HepG2 (cell line): ENCODE measurements around the gene MTSS2. TPM values are rescaled to one million over a fixed set of nuclear protein-coding genes. Genes with fewer than 3 reads are reported as not detected.

Experiments used
- ATAC-seq: fragments of 200-7000 bp; cut with Tn5 transposase; 3 replicates; pipeline ENCODE4 v1.9.1; 2020; ENCODE audit warnings: mild to moderate bottlenecking, moderate library complexity
- BruUV-seq: library from RNA; stranded (reverse); fragments of 400-500 nt; replicated peaks from 2 replicates; lab custom pipeline; 2021; lab: Mats Ljungman, UMichigan
- CTCF ChIA-PET: fragments of 300-600 bp; formaldehyde crosslinking; extraction: SDS; loops from one replicate; lab custom pipeline; 2021; ENCODE audit warnings: low total read pairs, inconsistent platforms, low intra/inter-chr PET ratio; lab: Yijun Ruan, JAX
- POLR2A ChIA-PET: fragments of 350-600 bp; sonication (Branson Sonifier 250); formaldehyde crosslinking; loops from one replicate; lab custom pipeline; 2020; ENCODE audit warnings: antibody characterized with exemption, inconsistent platforms; lab: Yijun Ruan, JAX
- DNase-seq: peaks from one replicate; pipeline ENCODE4 v3.0.0-alpha.2; 2015; ENCODE audit warnings: low spot score
- FAIRE-seq: peaks from 3 replicates; lab custom pipeline; 2011; peaks lifted over from hg19 to GRCh38; lab: Jason Lieb, UNC
- H2AFZ ChIP-seq: one replicate; pipeline ENCODE4 v1.6.1; 2011; ENCODE audit warnings: low read length, inconsistent platforms
- H3K27ac ChIP-seq: fragments of 300-600 bp; 3 replicates; pipeline ENCODE4 v1.8.0; 2011; ENCODE audit warnings: mixed run types, mild to moderate bottlenecking, mixed read lengths, low read length, inconsistent platforms; ENCODE audit not compliant: insufficient read depth; ENCODE audit errors: extremely low read length
- H3K27me3 ChIP-seq, 2 experiments: fragments of 200-600 bp in 1 of 2; 2 replicates in 1 of 2; 3 replicates in 1 of 2; pipeline versions ENCODE4 v1.6.0 to v1.8.0; 2011; ENCODE audit warnings: low read length in 2 of 2, mild to moderate bottlenecking in 2 of 2, moderate library complexity in 2 of 2, inconsistent platforms in 1 of 2; ENCODE audit not compliant: insufficient read depth in 2 of 2, control insufficient read depth in 1 of 2
- H3K36me3 ChIP-seq, 2 experiments: fragments of 200-600 bp in 1 of 2; replicated peaks in 1 of 2; 2 replicates in 1 of 2; 3 replicates in 1 of 2; pipeline versions ENCODE4 v1.5.1 to v1.8.0; 2011; ENCODE audit warnings: low read length in 2 of 2, inconsistent platforms in 1 of 2; ENCODE audit not compliant: insufficient read depth in 2 of 2, control insufficient read depth in 1 of 2
- H3K4me1 ChIP-seq: 2 replicates; pipeline ENCODE4 v1.5.1; 2012; ENCODE audit warnings: low read length, inconsistent platforms; ENCODE audit not compliant: insufficient read depth
- H3K4me2 ChIP-seq: 2 replicates; pipeline ENCODE4 v1.6.0; 2011; ENCODE audit warnings: low read depth, low read length, inconsistent platforms
- H3K4me3 ChIP-seq, 3 experiments: fragments of 200-600 bp in 1 of 3; sonication (generic), shearing (Covaris generic) in 1 of 3; replicated peaks in 1 of 3; 2 replicates each; pipeline ENCODE4 v1.5.1; 2011 to 2016; ENCODE audit warnings: low read length in 3 of 3, inconsistent platforms in 2 of 3, low read depth in 2 of 3, mild to moderate bottlenecking in 2 of 3, control low read depth in 1 of 3, mixed read lengths in 1 of 3; ENCODE audit not compliant: insufficient read depth in 1 of 3
- H3K79me2 ChIP-seq: one replicate; pipeline ENCODE4 v1.6.1; 2011; ENCODE audit warnings: low read length, inconsistent platforms; ENCODE audit not compliant: insufficient read depth
- H3K9ac ChIP-seq: 2 replicates; pipeline ENCODE4 v1.6.0; 2011; ENCODE audit warnings: mild to moderate bottlenecking, low read depth, low read length, inconsistent platforms; ENCODE audit not compliant: insufficient read depth
- H3K9me3 ChIP-seq: 2 replicates; pipeline ENCODE4 v1.5.1; 2012; ENCODE audit warnings: mild to moderate bottlenecking, low read length
- H4K20me1 ChIP-seq: 2 replicates; pipeline ENCODE4 v1.6.0; 2011; ENCODE audit warnings: inconsistent platforms, mild to moderate bottlenecking, low read length, moderate library complexity; ENCODE audit not compliant: insufficient read depth
- CAMTA2 ChIP-seq: sonication (generic); formaldehyde crosslinking; IDR thresholded peaks from 2 replicates; pipeline ENCODE4 v1.4.0; 2020; ENCODE audit warnings: mild to moderate bottlenecking, missing genetic modification reagents, borderline replicate concordance
- EP300 ChIP-seq, 3 experiments: sonication (generic) in 1 of 3; formaldehyde crosslinking in 1 of 3; IDR thresholded peaks; 2 replicates each; pipeline versions ENCODE4 v1.5.1 to v1.6.1; 2011 to 2020; ENCODE audit warnings: low read depth in 2 of 3, low read length in 2 of 3, borderline replicate concordance in 1 of 3, improper control_type of control experiment in 1 of 3, mild to moderate bottlenecking in 1 of 3, missing genetic modification reagents in 1 of 3, moderate library complexity in 1 of 3
- PATZ1 ChIP-seq: sonication (generic); formaldehyde crosslinking; IDR thresholded peaks from 2 replicates; pipeline ENCODE4 v1.4.0; 2020; ENCODE audit warnings: missing genetic modification reagents
- PAX8 ChIP-seq: sonication (generic); formaldehyde crosslinking; IDR thresholded peaks from 2 replicates; pipeline ENCODE4 v1.8.0; 2022; ENCODE audit warnings: mild to moderate bottlenecking, missing genetic modification reagents, borderline replicate concordance
- PCBP1 ChIP-seq: fragments of 200-400 bp; formaldehyde crosslinking; IDR thresholded peaks from 2 replicates; pipeline ENCODE4 v1.6.1; 2017; ENCODE audit warnings: mild to moderate bottlenecking, low read depth, low read length, borderline replicate concordance
- PHF5A ChIP-seq: IDR thresholded peaks from one replicate; pipeline ENCODE4 v1.6.1; 2018; ENCODE audit warnings: low read depth, missing genetic modification reagents; ENCODE audit not compliant: unreplicated experiment
- YEATS2 ChIP-seq: sonication (generic); formaldehyde crosslinking; IDR thresholded peaks from 2 replicates; pipeline ENCODE4 v1.4.0; 2020; ENCODE audit warnings: missing genetic modification reagents, borderline replicate concordance
- ZNF33A ChIP-seq: sonication (generic); formaldehyde crosslinking; IDR thresholded peaks from 2 replicates; pipeline ENCODE4 v1.5.1; 2020; ENCODE audit warnings: missing genetic modification reagents, mild to moderate bottlenecking, moderate library complexity, borderline replicate concordance
- ZNF496 ChIP-seq: sonication (generic); formaldehyde crosslinking; IDR thresholded peaks from 2 replicates; pipeline ENCODE4 v1.8.1; 2023; ENCODE audit warnings: mild to moderate bottlenecking, moderate library complexity, missing genetic modification reagents; ENCODE audit not compliant: insufficient replicate concordance
- ZNF639 ChIP-seq: conservative IDR thresholded peaks from 2 replicates; pipeline ENCODE4 v1.6.1; 2018; ENCODE audit warnings: missing genetic modification reagents
- ZXDC ChIP-seq: sonication (generic); formaldehyde crosslinking; IDR thresholded peaks from 2 replicates; pipeline ENCODE4 v1.5.0; 2020; ENCODE audit warnings: mild to moderate bottlenecking, missing genetic modification reagents
- WGBS: methylation state at CpG from one replicate; pipeline ENCODE4 v1.1.6; 2017; ENCODE audit warnings: low lambda C conversion rate; 5-methylcytosine and 5-hydroxymethylcytosine counted together
- in situ Hi-C: cut with HindIII; loops from 2 replicates; pipeline ENCODE4 v1.10.0; 2017; ENCODE audit warnings: low pct_unique_long_range_greater_than_20kb; ENCODE audit not compliant: extremely low pct_ligation_motif_present
- intact Hi-C: fragments of 100-400 bp; cut with micrococcal nuclease; formaldehyde crosslinking; loops from one replicate; pipeline ENCODE4 v1.10.0; 2022; ENCODE audit not compliant: unreplicated experiment
- polyA plus RNA-seq, 8 experiments: library from polyadenylated mRNA; depleted of rRNA in 3 of 8; stranded (reverse) in 7 of 8; unstranded in 1 of 8; fragments of >200 nt; fragmentation: Illumina TruSeq in 4 of 8; extraction: Trizol in 4 of 8; gene quantifications; 2 replicates each; pipeline versions ENCODE4 v1.2.1 to v1.2.3, GENCODE V29; 2011 to 2016; ENCODE audit warnings: low read depth in 4 of 8, missing spikeins in 1 of 8, mixed read lengths in 1 of 8; ENCODE audit not compliant: insufficient read depth in 1 of 8
- total RNA-seq, 5 experiments: library from RNA; depleted of rRNA; stranded (reverse); fragments of >200 nt; fragmentation: Illumina TruSeq; extraction: Trizol; gene quantifications; 2 replicates each; pipeline ENCODE4 v1.2.3, GENCODE V29; 2016; ENCODE audit warnings: low read depth in 1 of 5

MTSS2 gene
- total and polyA plus RNA-seq, 2 of the 13 experiments (the other 11 are each of a cell fraction or from before 2014, with no cell fraction given) = 132 to 242 TPM

- Histone ChIP-seq H3K9ac (peak overlapping the region; percentile 95), H4K20me1 (peaks cover 16% of the 10 kb centered on the region; the same call in 1 of the 2 replicates), H3K4me3 (peak overlapping the region; percentile 8 to 93 (median 91); a peak in 4 of 6 replicates), H3K27ac (peak overlapping the region; percentile 91), H3K27me3 (no peaks in the 10 kb centered on the region; a peak in 1 of 5 replicates), H3K4me1 (peaks cover 39% of the 10 kb centered on the region), H3K4me2 (peak overlapping the region; percentile 100), H3K36me3 (peaks cover 48 to 57% of the 10 kb centered on the region in 2 experiments), H3K9me3 (no peaks in the 10 kb centered on the region), H3K79me2 (peaks cover 63% of the 10 kb centered on the region), H2AFZ (no peak overlapping the region)
- BruUV-seq = no TSS peak
- in situ Hi-C loops (no loop called here), intact Hi-C loops (no loop called here)
- ATAC-seq (no peak; the same call in 2 of the 3 replicates), FAIRE-seq (no peak), DNase-seq (no peak)
- ChIA-PET POLR2A (interaction anchor here (2.0 to 18.7 kb wide), 10 partner anchors 11 to 90 kb away, joined by 11 to 536 read pairs (median 36); no protein-coding TSS in a partner anchor), CTCF (interaction anchor here (0.9 to 3.0 kb wide), 3 partner anchors 58 to 90 kb away, joined by 5 to 21 read pairs (median 19); no protein-coding TSS in a partner anchor)
- 71% methylated on average over 18 of the region's 18 CpGs for WGBS
- TF ChIP-seq ZNF639 (CRISPR knock-in tag) (no peak), PHF5A (CRISPR knock-in tag) (no peak), PAX8 (peak; percentile 65; the same call in 1 of the 2 replicates), EP300 (IDR thresholded peaks at IDR 0.05; ENCODE audit: low read depth in 2 of 2, low read length in 2 of 2) (no peak), EP300 (CRISPR knock-in tag; IDR thresholded peaks at IDR 0.05; ENCODE audit: borderline replicate concordance) (no peak), PATZ1 (peak; percentile 66; the same call in 1 of the 2 replicates), ZNF33A (CRISPR knock-in tag) (no peak), YEATS2 (no peak; the same call in 1 of the 2 replicates), ZNF496 (no peak), CAMTA2 (0 out of 2 replicates have a peak, but pooled peaks have one; percentile 12), ZXDC (CRISPR knock-in tag) (peak; percentile 94), PCBP1 (peak; percentile 58; the same call in 1 of the 2 replicates)
Observed at GRCh38 chr16:70680495-70681381, 5.1 kb downstream of the MTSS2 start.
